Activated B cell treated with CpG ODN at 0.5 μM for 24 hours (primary cell): Measurements from ENCODE around the gene NRIP2. TPM values are rescaled to one million over a fixed set of nuclear protein-coding genes. Genes with fewer than 3 reads are reported as not detected.
A peak's percentile ranks its signal among the peaks of the same experiment; 100 is the strongest.

Experiments
- ATAC-seq: fragments of 200-7000 bp; cut with Tn5 transposase; one replicate; pipeline ENCODE4 v1.10.0; 2021; ENCODE audit warnings: low read depth, mild to moderate bottlenecking, moderate library complexity
- CTCF ChIA-PET: fragments of 350-600 bp; sonication (Branson Sonifier 250); formaldehyde crosslinking; loops from one replicate; lab custom pipeline; 2021; ENCODE audit warnings: antibody characterized with exemption; lab: Charles Lee
- POLR2A ChIA-PET: fragments of 350-600 bp; sonication (Branson Sonifier 250); formaldehyde crosslinking; loops from one replicate; lab custom pipeline; 2021; ENCODE audit warnings: antibody characterized with exemption; lab: Charles Lee
- DNase-seq: peaks from one replicate; pipeline ENCODE4 v3.0.0; 2022
- H3K27ac Mint-ChIP-seq: one replicate; pipeline ENCODE4 v1.8.0; 2020; ENCODE audit warnings: mixed read lengths
- H3K27me3 Mint-ChIP-seq: one replicate; pipeline ENCODE4 v1.8.0; 2021; ENCODE audit warnings: mixed read lengths
- H3K36me3 Mint-ChIP-seq: one replicate; pipeline ENCODE4 v1.8.0; 2021; ENCODE audit warnings: low read depth, mixed read lengths
- H3K4me1 Mint-ChIP-seq: one replicate; pipeline ENCODE4 v1.8.0; 2021; ENCODE audit warnings: mixed read lengths
- H3K4me3 Mint-ChIP-seq: one replicate; pipeline ENCODE4 v1.8.0; 2020; ENCODE audit warnings: mild to moderate bottlenecking, mixed read lengths
- H3K9me3 Mint-ChIP-seq: one replicate; pipeline ENCODE4 v1.8.0; 2020; ENCODE audit warnings: mixed read lengths
- intact Hi-C: fragments of 100-400 bp; cut with micrococcal nuclease; formaldehyde crosslinking; loops from one replicate; pipeline ENCODE4 v1.15.1; 2024
- total RNA-seq: library from RNA; stranded (reverse); gene quantifications from 2 replicates; pipeline ENCODE4 v1.2.3, GENCODE V29; 2022
- TF ChIP-seq, protein P1 (sequence below): fragments of 200-600 bp; IDR thresholded peaks from one replicate; pipeline ENCODE4 v1.8.0; 2022; ENCODE audit warnings: antibody characterized with exemption, mild to moderate bottlenecking

The NRIP2 gene
- total RNA-seq, 1 donor from 2014 or later = not detected

DNA sequence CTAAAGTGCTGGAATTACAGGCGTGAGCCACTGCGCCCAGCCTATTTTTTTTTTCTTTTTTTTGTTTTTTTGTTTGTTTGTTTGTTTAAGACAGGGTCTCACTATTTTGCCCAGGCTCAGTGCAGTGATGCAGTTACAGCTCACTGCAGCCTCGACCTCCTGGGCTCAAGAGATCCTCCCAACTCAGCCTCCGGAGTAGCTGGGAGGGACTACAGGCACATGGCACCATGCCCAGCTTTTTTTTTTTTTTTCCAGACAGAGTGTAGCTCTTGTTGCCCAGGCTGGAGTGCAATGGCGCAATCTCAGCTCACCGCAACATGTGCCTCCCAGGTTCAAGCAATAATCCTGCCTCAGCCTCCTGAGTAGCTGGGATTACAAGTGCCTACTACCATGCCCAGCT lies 28.1 kb downstream of the NRIP2 start:
- no peaks in the 10 kb centered on the region for H3K27me3 Mint-ChIP-seq
- ATAC-seq (no peak), DNase-seq (no peak)
- peaks cover 25% of the 10 kb centered on the region for H3K4me1 Mint-ChIP-seq
- H3K36me3 Mint-ChIP-seq = peaks cover 47% of the 10 kb centered on the region
- no peak overlapping the region for H3K27ac Mint-ChIP-seq
- POLR2A ChIA-PET = interaction anchor here (0.6 to 0.7 kb wide), 2 partner anchors 79 to 1064 kb away, joined by 3 to 8 read pairs; no protein-coding TSS in a partner anchor
- TF ChIP-seq, protein P1, sequence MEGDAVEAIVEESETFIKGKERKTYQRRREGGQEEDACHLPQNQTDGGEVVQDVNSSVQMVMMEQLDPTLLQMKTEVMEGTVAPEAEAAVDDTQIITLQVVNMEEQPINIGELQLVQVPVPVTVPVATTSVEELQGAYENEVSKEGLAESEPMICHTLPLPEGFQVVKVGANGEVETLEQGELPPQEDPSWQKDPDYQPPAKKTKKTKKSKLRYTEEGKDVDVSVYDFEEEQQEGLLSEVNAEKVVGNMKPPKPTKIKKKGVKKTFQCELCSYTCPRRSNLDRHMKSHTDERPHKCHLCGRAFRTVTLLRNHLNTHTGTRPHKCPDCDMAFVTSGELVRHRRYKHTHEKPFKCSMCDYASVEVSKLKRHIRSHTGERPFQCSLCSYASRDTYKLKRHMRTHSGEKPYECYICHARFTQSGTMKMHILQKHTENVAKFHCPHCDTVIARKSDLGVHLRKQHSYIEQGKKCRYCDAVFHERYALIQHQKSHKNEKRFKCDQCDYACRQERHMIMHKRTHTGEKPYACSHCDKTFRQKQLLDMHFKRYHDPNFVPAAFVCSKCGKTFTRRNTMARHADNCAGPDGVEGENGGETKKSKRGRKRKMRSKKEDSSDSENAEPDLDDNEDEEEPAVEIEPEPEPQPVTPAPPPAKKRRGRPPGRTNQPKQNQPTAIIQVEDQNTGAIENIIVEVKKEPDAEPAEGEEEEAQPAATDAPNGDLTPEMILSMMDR = no peak
- H3K9me3 Mint-ChIP-seq = no peaks in the 10 kb centered on the region
- CTCF ChIA-PET = no interaction called here
- H3K4me3 Mint-ChIP-seq = no peak overlapping the region
- intact Hi-C loops = no loop called here

DNA sequence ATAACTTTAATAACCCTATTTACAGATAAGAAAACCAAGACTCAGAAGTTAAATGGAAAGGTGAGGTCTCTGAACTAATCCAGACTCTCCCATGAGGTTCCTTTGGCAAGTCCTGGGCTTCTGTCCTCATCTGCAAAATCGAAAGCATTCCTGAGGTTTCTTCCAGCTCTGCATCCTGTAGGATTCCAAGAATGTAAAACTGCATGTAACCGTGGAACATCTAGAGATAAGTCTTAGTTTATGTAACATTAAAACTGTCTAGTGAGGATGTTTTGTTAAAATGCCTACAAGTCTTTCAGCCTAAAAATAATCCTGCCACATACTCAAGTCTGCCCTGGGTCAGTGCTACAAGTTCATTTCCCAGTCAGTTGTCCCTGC lies 29.7 kb downstream of the NRIP2 start:
- POLR2A ChIA-PET = no interaction called here
- TF ChIP-seq, protein P1 = no peak
- peaks cover 21% of the 10 kb centered on the region for H3K4me1 Mint-ChIP-seq
- CTCF ChIA-PET = no interaction called here
- H3K27ac Mint-ChIP-seq = no peak overlapping the region
- peaks cover 63% of the 10 kb centered on the region for H3K36me3 Mint-ChIP-seq
- H3K4me3 Mint-ChIP-seq = no peak overlapping the region
- H3K27me3 Mint-ChIP-seq = no peaks in the 10 kb centered on the region
- no peak for DNase-seq
- no peak for ATAC-seq
- H3K9me3 Mint-ChIP-seq = no peaks in the 10 kb centered on the region
- intact Hi-C loops = no loop called here

DNA sequence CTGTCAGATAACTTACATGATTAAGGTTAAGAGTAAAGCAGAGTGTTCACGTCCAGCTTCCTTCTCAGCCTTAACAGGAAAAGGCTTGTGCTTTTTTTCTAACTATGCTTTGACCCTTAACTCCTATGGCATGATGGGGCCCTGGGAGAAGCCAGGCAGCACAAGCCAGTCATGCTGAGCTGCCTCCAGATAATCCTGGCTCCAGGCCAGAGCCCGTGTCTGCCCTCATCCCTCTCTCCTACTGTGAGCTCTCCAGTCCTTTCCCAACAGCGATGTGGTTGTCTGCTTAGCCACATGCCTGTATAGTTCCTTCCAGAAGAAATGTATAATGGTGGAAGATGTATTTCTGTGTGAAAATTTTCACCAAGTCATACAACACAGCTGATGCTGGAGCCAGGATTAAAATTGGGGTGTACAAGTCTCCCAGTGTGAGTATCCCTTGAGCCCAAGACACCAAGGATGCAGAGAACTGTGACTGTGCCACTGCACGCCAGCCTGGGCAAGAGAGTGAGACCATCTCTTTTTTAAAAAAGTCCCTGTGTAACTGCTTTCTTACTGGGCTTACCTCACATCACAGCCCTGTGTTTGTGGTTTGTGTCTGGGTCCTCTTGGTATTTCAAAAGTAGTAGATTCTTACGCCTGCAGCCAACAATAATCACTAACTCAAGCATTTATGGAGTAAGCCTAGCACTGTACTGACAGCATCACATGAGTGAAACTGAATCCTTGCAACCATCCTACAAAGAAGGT lies 30.3 kb downstream of the NRIP2 start:
- intact Hi-C loops = no loop called here
- Mint-ChIP-seq H3K36me3 (peaks cover 69% of the 10 kb centered on the region), H3K9me3 (no peaks in the 10 kb centered on the region), H3K27me3 (no peaks in the 10 kb centered on the region), H3K4me3 (no peak overlapping the region), H3K27ac (peak overlapping the region; percentile 74), H3K4me1 (peaks cover 21% of the 10 kb centered on the region)
- DNase-seq (no peak), ATAC-seq (no peak)
- ChIA-PET POLR2A (interaction anchor here (1.2 kb wide), 1 partner anchor 9 kb away, joined by 4 read pairs; no protein-coding TSS in a partner anchor), CTCF (no interaction called here)
- TF ChIP-seq, protein P1 = no peak

DNA sequence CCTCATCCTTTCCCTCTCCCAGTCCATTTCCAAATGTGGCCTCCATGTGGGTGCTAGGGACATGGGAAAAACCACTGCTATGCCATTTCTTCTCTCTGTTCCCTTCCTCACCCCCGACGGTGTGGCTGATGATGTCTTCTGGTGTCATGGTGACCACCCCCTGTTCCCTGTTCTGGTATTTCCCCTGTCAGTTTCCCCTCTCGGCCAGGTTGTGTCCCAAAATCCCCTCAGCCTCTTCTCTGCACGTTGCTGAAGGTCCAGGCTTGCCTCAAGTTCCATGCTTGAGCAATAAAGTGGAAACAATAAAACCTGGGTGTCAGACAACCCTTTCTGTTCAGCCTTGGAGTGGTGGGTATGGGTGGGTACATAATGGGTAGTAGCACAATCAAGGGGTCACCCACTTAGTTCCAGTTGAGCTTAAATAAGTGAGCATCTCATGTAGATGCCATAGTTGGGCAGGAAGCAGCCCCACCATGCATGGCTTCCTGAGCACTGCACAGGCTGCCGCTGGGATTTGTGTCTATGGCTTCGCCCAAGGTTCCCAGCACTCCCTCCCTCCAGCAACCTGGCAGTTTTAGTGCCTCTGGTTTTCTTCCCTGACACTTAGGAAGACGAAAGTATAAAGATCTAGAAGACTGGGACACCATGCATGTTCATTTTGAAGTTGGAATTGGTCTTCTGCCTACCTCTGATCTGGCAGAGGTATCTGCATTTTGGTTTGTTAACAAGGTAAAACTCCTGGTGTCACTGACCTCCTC lies 31.0 kb downstream of the NRIP2 start:
- ATAC-seq (peak; percentile 18), DNase-seq (no peak)
- intact Hi-C loops = no loop called here
- POLR2A ChIA-PET = interaction anchor here (1.2 kb wide), 1 partner anchor 8 kb away, joined by 4 read pairs; no protein-coding TSS in a partner anchor
- H3K9me3 Mint-ChIP-seq = no peaks in the 10 kb centered on the region
- peaks cover 21% of the 10 kb centered on the region for H3K4me1 Mint-ChIP-seq
- TF ChIP-seq, protein P1 = no peak
- CTCF ChIA-PET = no interaction called here
- H3K27me3 Mint-ChIP-seq = no peaks in the 10 kb centered on the region
- H3K36me3 Mint-ChIP-seq = peaks cover 76% of the 10 kb centered on the region
- peak overlapping the region; percentile 74 for H3K27ac Mint-ChIP-seq
- no peak overlapping the region for H3K4me3 Mint-ChIP-seq
